Neural crest cell (in vitro differentiated cells): Measurements from ENCODE around the gene SRPX. TPM values are rescaled to one million over a fixed set of nuclear protein-coding genes. Genes with fewer than 3 reads are reported as not detected.

Source experiments
- DNase-seq: peaks from one replicate; pipeline ENCODE4 v3.0.0; 2021; ENCODE audit warnings: low read depth, mixed read lengths, low spot score
- H3K27ac Mint-ChIP-seq: one replicate; pipeline ENCODE4 v1.8.0; 2021; ENCODE audit warnings: mild to moderate bottlenecking, mixed read lengths; ENCODE audit not compliant: unreplicated experiment
- H3K27me3 Mint-ChIP-seq: 2 replicates; pipeline ENCODE4 v1.8.0; 2021; ENCODE audit warnings: low read depth, mild to moderate bottlenecking, mixed read lengths
- H3K36me3 Mint-ChIP-seq: 2 replicates; pipeline ENCODE4 v1.8.0; 2021; ENCODE audit warnings: low read depth, mild to moderate bottlenecking, mixed read lengths
- H3K4me1 Mint-ChIP-seq: 2 replicates; pipeline ENCODE4 v1.8.0; 2021; ENCODE audit warnings: mixed read lengths
- H3K4me3 Mint-ChIP-seq: one replicate; pipeline ENCODE4 v1.8.0; 2021; ENCODE audit warnings: mild to moderate bottlenecking, mixed read lengths
- H3K9me3 Mint-ChIP-seq: 2 replicates; pipeline ENCODE4 v1.8.0; 2021; ENCODE audit warnings: mixed read lengths
- CTCF ChIP-seq: fragments of 200-600 bp; sonication (generic); conservative IDR thresholded peaks from 2 replicates; pipeline ENCODE4 v1.5.0; 2021; ENCODE audit warnings: antibody characterized with exemption, mild to moderate bottlenecking
- total RNA-seq: library from RNA; stranded (reverse); gene quantifications from 2 replicates; pipeline ENCODE4 v1.2.1, GENCODE V29; 2021

Gene SRPX
- total RNA-seq, 1 donor from 2014 or later = 3.7 TPM

- no peak for DNase-seq
- Mint-ChIP-seq H3K27me3 (no peaks in the 10 kb centered on the region), H3K9me3 (peaks cover 11% of the 10 kb centered on the region), H3K4me1 (no peaks in the 10 kb centered on the region), H3K4me3 (no peak overlapping the region), H3K27ac (no peak overlapping the region), H3K36me3 (no peaks in the 10 kb centered on the region)
- no peak for TF ChIP-seq CTCF
These were observed 103.2 kb downstream of the SRPX start for GRCh38 chrX:38117485-38117884.

GRCh38 chrX:38116706-38117105 is 104.0 kb downstream of the SRPX start:
- Mint-ChIP-seq H3K4me3 (no peak overlapping the region), H3K27ac (no peak overlapping the region), H3K4me1 (no peaks in the 10 kb centered on the region), H3K9me3 (peaks cover 11% of the 10 kb centered on the region), H3K36me3 (no peaks in the 10 kb centered on the region), H3K27me3 (no peaks in the 10 kb centered on the region)
- no peak for TF ChIP-seq CTCF
- DNase-seq = no peak

- Mint-ChIP-seq H3K27ac (no peak overlapping the region), H3K4me1 (no peaks in the 10 kb centered on the region), H3K36me3 (no peaks in the 10 kb centered on the region), H3K4me3 (no peak overlapping the region), H3K9me3 (peaks cover 11% of the 10 kb centered on the region), H3K27me3 (no peaks in the 10 kb centered on the region)
- no peak for TF ChIP-seq CTCF
- no peak for DNase-seq
These were observed 108.1 kb downstream of the SRPX start for GRCh38 chrX:38112566-38112965.

GRCh38 chrX:38111196-38111595 is 109.5 kb downstream of the SRPX start:
- DNase-seq = no peak
- Mint-ChIP-seq H3K4me3 (no peak overlapping the region), H3K4me1 (no peaks in the 10 kb centered on the region), H3K9me3 (peaks cover 11% of the 10 kb centered on the region), H3K27me3 (no peaks in the 10 kb centered on the region), H3K36me3 (no peaks in the 10 kb centered on the region), H3K27ac (no peak overlapping the region)
- TF ChIP-seq CTCF = no peak

GRCh38 chrX:38110231-38110630 is 110.4 kb downstream of the SRPX start:
- Mint-ChIP-seq H3K27me3 (no peaks in the 10 kb centered on the region), H3K27ac (no peak overlapping the region), H3K4me3 (no peak overlapping the region), H3K4me1 (no peaks in the 10 kb centered on the region), H3K36me3 (no peaks in the 10 kb centered on the region), H3K9me3 (peaks cover 6% of the 10 kb centered on the region)
- no peak for DNase-seq
- TF ChIP-seq CTCF = no peak
